KG1 (cell line): ENCODE results near the gene GBF1.
"Not testable (repeated sequence)": the region's sequence is repeated elsewhere in the genome, so short reads cannot be mapped to it uniquely, and the experiment has no call there.

ENCODE experiments used
- DNase-seq: peaks from one replicate; lab custom pipeline; 2025; lab: John Stamatoyannopoulos, UW

GBF1 gene

GRCh38 chr10:102234888-102235597 is 10.3 kb upstream of the GBF1 start:
- no peak for DNase-seq

DNA sequence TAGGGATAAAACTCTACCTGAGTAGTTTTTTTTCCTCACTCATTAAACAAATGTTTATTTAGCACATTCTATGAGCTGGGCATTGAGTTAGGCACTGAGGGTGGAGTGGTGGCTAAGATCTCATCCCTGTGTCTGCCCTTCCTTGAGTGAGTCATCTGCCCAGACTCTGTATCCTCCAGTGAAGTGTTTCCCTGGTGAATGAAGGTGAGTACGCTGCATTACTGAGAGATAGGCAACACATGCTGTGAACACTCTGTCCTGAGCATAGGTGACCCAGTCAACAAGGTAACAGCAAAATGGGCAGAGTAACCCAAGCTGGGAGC is 9.8 kb upstream of the GBF1 start:
- no peak for DNase-seq

- DNase-seq: no peak
Observed at GRCh38 chr10:102236006-102236405, 9.3 kb upstream of the GBF1 start.

- no peak for DNase-seq
Observed at GRCh38 chr10:102237711-102238252, 7.5 kb upstream of the GBF1 start.

DNA sequence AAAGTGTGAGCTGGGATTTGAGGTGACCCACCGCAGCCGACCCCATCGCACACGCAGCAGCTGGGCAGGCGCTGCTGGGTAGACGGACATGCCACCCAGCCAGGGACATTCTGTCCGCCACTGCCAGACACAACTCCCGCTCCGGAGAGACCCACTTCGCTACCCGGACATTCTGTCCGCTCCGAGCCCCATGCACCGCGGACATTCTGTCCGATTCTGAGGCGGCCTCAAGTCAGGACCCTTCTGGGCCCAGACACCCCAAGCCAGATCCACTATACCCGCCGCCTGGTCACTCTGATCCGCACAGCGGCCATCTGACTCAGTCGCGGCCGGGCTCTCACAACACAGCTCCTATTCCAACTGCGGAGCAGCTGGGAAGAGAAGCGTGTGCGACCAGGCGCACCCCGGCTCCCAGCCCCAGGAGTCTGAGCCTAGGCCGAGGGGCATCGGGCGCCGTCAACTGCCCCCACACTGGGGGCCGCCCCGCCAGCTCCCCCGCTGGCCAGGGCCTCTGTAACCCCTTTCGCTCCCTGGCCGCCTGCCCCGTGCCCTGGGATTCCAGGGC is 4.8 kb upstream of the GBF1 start:
- DNase-seq: no peak

GRCh38 chr10:102241032-102241443 is 4.3 kb upstream of the GBF1 start:
- DNase-seq: no peak

GRCh38 chr10:102241444-102242117 is 3.8 kb upstream of the GBF1 start, which contains the start of gene PITX3:
Gene PITX3 (minus strand): TSS chr10:102241512. CDS start chr10:102232080, 9,432 bp downstream.
- DNase-seq: peak; percentile 6

- DNase-seq: no peak
Observed at GRCh38 chr10:102242118-102242485, 3.2 kb upstream of the GBF1 start.

DNA sequence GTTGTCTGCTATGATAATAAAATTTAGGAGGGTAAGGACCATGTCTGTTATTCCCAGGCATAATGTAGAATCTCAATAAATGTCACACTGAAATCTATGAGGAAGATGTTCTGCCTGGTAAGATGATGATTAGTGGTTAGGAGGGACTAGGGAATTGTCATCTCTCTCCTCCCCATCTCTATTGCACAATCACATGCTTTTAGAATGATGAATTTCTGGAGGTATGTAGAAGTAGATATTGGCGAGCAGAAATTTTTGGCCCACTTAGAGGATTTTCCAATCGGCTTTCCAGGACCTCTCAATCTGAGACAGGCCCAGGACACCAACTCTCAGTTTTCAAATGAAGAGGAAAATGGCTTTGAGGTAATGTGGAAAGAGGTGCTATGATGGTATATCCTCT is 2.0 kb upstream of the GBF1 start:
- no peak for DNase-seq

DNA sequence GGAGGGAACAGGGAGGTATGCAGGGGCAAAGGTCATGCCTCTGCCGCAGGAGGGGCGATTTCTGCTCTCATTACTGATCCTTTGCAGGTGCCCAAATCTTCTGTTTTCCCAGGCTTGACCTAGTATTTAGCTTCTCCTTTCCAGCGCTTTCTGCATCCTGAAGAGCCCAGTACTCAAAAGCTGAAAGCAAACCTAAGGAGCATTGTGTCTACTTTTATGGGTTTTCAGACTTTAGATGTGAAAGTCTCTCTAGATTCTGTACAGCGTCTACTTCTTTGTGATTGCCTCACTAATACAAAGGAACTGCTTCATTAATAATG is 560 bp downstream of the GBF1 start:
- DNase-seq: no peak

GRCh38 chr10:102246261-102246660 is 929 bp downstream of the GBF1 start:
- no peak for DNase-seq

DNA sequence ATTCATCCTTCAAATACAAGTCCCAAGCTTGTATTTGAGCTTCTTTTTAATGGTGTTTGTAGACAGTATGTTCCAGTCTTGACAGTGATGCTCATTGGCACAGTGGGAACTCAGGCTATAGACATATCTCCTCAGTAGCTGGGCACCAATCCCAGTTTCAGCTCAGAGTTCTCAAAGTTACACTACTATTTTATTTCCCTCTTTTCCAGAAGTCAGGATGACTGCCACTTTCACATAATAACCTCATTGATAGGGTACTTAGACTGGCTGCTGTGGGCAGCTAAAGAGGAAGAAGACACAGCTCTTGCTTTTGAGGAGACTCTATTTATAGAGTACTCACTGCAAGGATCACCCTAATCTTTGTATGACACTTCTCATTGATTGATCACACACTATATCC is 2.4 kb downstream of the GBF1 start:
- DNase-seq: no peak

DNA sequence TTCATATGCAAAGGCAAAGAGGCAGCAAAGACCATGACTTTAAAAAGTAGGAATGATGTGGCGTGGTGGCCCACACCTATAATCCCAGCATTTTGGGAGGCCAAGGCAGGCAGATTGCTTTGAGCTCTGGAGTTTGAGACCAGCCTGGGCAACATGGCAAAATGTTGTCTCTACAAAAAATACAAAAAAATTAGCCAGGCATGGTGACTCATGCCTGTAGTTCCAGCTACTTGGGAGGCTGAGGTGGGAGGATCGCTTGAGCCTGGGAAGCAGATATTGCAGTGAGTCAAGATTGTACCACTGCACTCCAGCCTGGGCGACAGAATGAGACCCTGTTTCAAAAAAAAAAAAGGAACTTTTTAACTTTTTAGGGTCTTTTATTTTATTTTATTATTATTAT is 7.2 kb downstream of the GBF1 start:
- DNase-seq: not testable (repeated sequence)

- DNase-seq: no peak
Observed at GRCh38 chr10:102254426-102254825, 9.1 kb downstream of the GBF1 start.

GRCh38 chr10:102255404-102255803 is 10.1 kb downstream of the GBF1 start:
- DNase-seq: no peak

DNA sequence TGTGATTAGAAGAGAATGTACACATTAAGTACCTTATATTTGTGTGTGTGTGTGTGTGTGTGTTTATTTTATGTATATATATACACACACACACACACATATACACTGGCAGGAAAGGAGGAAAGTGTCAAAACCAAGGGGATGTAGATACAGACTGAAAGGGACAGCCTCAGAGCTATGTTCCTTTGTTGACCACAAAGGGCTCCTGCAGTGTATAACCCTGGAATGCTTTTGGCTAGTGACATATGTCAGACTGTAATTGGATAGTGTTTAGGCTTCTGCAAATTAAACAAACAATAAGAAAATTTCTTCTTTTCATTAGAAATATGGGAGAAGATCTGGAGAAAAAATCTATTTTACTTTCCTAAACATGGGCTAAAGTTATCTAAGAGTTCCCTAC is 15.9 kb downstream of the GBF1 start:
- DNase-seq: no peak

GRCh38 chr10:102261842-102262241 is 16.5 kb downstream of the GBF1 start:
- no peak for DNase-seq

- DNase-seq: no peak
Observed at GRCh38 chr10:102262744-102263370, 17.5 kb downstream of the GBF1 start.

DNA sequence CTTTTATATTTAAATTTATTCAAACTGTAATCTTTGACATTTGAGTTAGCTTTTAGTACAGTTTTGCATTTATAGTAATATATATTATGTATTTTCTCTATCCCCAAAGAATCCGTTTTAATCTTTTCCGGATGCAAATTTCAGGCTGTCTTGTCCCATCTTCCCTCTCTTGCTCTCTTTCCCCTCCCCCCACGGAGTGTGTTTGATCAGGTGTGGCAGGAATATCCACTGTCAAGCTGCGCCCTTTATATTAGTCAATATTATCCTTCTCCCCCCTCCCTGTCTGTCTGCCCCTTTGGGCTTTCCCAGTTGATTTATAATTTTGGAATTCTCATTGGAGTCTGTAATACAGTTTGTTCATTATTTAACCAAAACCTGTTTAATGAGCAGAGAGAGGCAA is 19.0 kb downstream of the GBF1 start:
- DNase-seq: no peak

DNA sequence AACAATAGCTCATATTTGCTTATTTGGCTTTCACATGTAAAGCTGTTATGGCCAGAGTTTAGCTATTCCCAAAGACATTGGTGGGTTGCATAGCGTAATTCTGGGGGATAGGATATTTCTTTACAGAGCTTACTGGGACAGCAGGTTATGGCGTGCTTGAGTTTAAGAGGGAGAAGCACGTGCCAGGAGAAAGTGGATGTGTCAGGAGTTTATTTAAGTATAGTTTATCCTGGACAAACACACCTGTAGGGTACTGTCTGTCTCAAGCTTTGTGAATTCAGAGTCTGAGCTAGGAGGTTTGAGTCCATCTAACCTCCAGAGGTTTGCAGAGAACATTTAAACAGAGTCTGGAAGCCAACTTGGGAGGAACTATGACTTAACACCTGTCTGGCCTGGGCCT is 21.3 kb downstream of the GBF1 start:
- no peak for DNase-seq

GRCh38 chr10:102267748-102268147 is 22.4 kb downstream of the GBF1 start:
- no peak for DNase-seq

GRCh38 chr10:102268375-102268888 is 23.1 kb downstream of the GBF1 start:
- no peak for DNase-seq

DNA sequence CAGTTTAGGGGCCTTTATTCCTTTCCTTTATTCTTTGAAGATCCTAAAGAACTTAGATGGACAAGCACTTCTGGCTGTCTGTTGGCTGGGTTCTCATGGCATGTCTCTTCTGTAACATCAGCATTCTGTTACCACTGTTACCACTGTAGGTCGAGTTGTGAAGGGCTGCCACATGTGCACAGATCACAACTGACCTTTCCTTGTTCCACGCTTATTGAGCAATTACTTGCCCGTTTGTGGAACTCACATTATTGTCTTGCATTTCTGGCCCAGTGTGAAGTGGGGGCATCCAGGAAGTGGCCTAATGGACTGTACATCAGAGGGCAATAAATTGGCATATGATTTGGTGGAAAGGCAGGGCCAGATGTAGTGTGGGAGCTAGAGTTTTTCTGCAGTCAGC is 23.7 kb downstream of the GBF1 start:
- no peak for DNase-seq
